IMR-90 (cell line): ENCODE data around the gene KCTD19. TPM values are rescaled to one million over a fixed set of nuclear protein-coding genes. Genes with fewer than 3 reads are reported as not detected.

Source experiments
- ATAC-seq: fragments of 200-7000 bp; cut with Tn5 transposase; 2 replicates; pipeline ENCODE4 v1.9.1; 2020; ENCODE audit warnings: low read depth, mild to moderate bottlenecking, moderate library complexity
- BruUV-seq: library from RNA; stranded (reverse); fragments of 400-500 nt; replicated peaks from 2 replicates; lab custom pipeline; 2021; lab: Mats Ljungman, UMichigan
- CTCF ChIA-PET: fragments of 300-600 bp; formaldehyde crosslinking; extraction: SDS; loops from one replicate; lab custom pipeline; 2021; ENCODE audit warnings: antibody characterized with exemption; lab: Yijun Ruan, JAX
- POLR2A ChIA-PET: fragments of 300-600 bp; sonication (Branson Sonifier 250); formaldehyde crosslinking; loops from one replicate; lab custom pipeline; 2022; ENCODE audit warnings: antibody characterized with exemption; ENCODE audit not compliant: unreplicated experiment; lab: Charles Lee
- DNase-seq: peaks from one replicate; pipeline ENCODE4 v3.0.0; 2013
- H2AFZ ChIP-seq: replicated peaks from 2 replicates; pipeline ENCODE3; 2013; ENCODE audit warnings: low read length, mild to moderate bottlenecking; ENCODE audit not compliant: poor library complexity
- H2AK5ac ChIP-seq: 2 replicates; pipeline ENCODE4 v1.6.1; 2013; ENCODE audit warnings: low read depth, low read length, inconsistent platforms
- H2AK9ac ChIP-seq: replicated peaks from 2 replicates; pipeline ENCODE3; 2013; ENCODE audit warnings: mild to moderate bottlenecking, low read depth, low read length, moderate library complexity; ENCODE audit not compliant: poor library complexity
- H2BK120ac ChIP-seq: 2 replicates; pipeline ENCODE4 v1.6.1; 2013; ENCODE audit warnings: low read depth, low read length, inconsistent platforms
- H2BK15ac ChIP-seq: 3 replicates; pipeline ENCODE4 v1.6.1; 2013; ENCODE audit warnings: low read depth, low read length, inconsistent platforms
- H2BK20ac ChIP-seq: 2 replicates; pipeline ENCODE4 v1.6.1; 2013; ENCODE audit warnings: low read depth, mild to moderate bottlenecking, inconsistent platforms, low read length, moderate library complexity
- H2BK5ac ChIP-seq: 2 replicates; pipeline ENCODE4 v1.6.1; 2013; ENCODE audit warnings: mild to moderate bottlenecking, low read depth, low read length, inconsistent platforms; ENCODE audit not compliant: poor library complexity, severe bottlenecking
- H3K14ac ChIP-seq: replicated peaks from 2 replicates; pipeline ENCODE4 v1.6.1; 2013; ENCODE audit warnings: low read depth, low read length, inconsistent platforms
- H3K18ac ChIP-seq: 2 replicates; pipeline ENCODE4 v1.6.1; 2013; ENCODE audit warnings: low read depth, low read length, control low read depth
- H3K23ac ChIP-seq: 2 replicates; pipeline ENCODE4 v1.6.1; 2013; ENCODE audit warnings: low read depth, low read length, inconsistent platforms
- H3K27ac ChIP-seq: 2 replicates; pipeline ENCODE4 v1.5.1; 2013; ENCODE audit warnings: mild to moderate bottlenecking, control low read depth, low read length; ENCODE audit not compliant: insufficient read depth
- H3K27me3 ChIP-seq: 2 replicates; pipeline ENCODE4 v1.6.1; 2013; ENCODE audit warnings: low read length; ENCODE audit not compliant: control insufficient read depth, insufficient read depth
- H3K36me3 ChIP-seq: 2 replicates; pipeline ENCODE4 v1.6.1; 2013; ENCODE audit warnings: low read length, mixed read lengths; ENCODE audit not compliant: control insufficient read depth, insufficient read depth
- H3K4ac ChIP-seq: 2 replicates; pipeline ENCODE4 v1.6.1; 2013; ENCODE audit warnings: low read depth, low read length, inconsistent platforms
- H3K4me1 ChIP-seq: 2 replicates; pipeline ENCODE4 v1.6.1; 2013; ENCODE audit warnings: low read length, mixed read lengths; ENCODE audit not compliant: control insufficient read depth, insufficient read depth
- H3K4me2 ChIP-seq: 2 replicates; pipeline ENCODE4 v1.6.1; 2013; ENCODE audit warnings: low read depth, mild to moderate bottlenecking, control low read depth, low read length, moderate library complexity
- H3K4me3 ChIP-seq: 2 replicates; pipeline ENCODE4 v1.5.1; 2013; ENCODE audit warnings: low read depth, mild to moderate bottlenecking, control low read depth, low read length, moderate library complexity; ENCODE audit not compliant: insufficient read depth
- H3K56ac ChIP-seq: 2 replicates; pipeline ENCODE4 v1.6.1; 2013; ENCODE audit warnings: low read length, inconsistent platforms; ENCODE audit not compliant: insufficient read depth; ENCODE audit errors: extremely low read depth
- H3K79me1 ChIP-seq, 2 experiments: 2 replicates each; pipeline ENCODE4 v1.6.1; 2013; ENCODE audit warnings: low read length in 2 of 2, inconsistent platforms in 1 of 2, low read depth in 1 of 2
- H3K9ac ChIP-seq: 2 replicates; pipeline ENCODE4 v1.6.1; 2013; ENCODE audit warnings: low read depth, low read length, control low read depth
- H3K9me1 ChIP-seq: 2 replicates; pipeline ENCODE4 v1.6.1; 2013; ENCODE audit warnings: low read length, inconsistent platforms; ENCODE audit not compliant: insufficient read depth
- H3K9me3 ChIP-seq: 2 replicates; pipeline ENCODE4 v1.6.1; 2013; ENCODE audit warnings: low read length; ENCODE audit not compliant: control insufficient read depth, insufficient read depth
- H4K20me1 ChIP-seq: 2 replicates; pipeline ENCODE4 v1.6.1; 2013; ENCODE audit warnings: low read length, inconsistent platforms; ENCODE audit not compliant: insufficient read depth
- H4K5ac ChIP-seq: 2 replicates; pipeline ENCODE4 v1.6.1; 2013; ENCODE audit warnings: mild to moderate bottlenecking, low read depth, low read length, control low read depth
- H4K8ac ChIP-seq, 2 experiments: 2 replicates each; pipeline ENCODE4 v1.6.1; 2013; ENCODE audit warnings: low read depth in 2 of 2, low read length in 2 of 2, control low read depth in 1 of 2, inconsistent platforms in 1 of 2
- H4K91ac ChIP-seq: 2 replicates; pipeline ENCODE4 v1.6.1; 2013; ENCODE audit warnings: low read depth, low read length, inconsistent platforms; ENCODE audit not compliant: insufficient read depth
- CEBPB ChIP-seq: IDR thresholded peaks from 2 replicates; pipeline ENCODE4 v1.6.1; 2012; ENCODE audit warnings: low read depth, low read length, improper control_type of control experiment
- USF2 ChIP-seq: fragments of 150-350 bp; IDR thresholded peaks from 2 replicates; pipeline ENCODE4 v1.6.1; 2017; ENCODE audit warnings: mild to moderate bottlenecking, antibody characterized with exemption, low read length, low read depth
- WGBS, 2 experiments: methylation state at CpG; one replicate each; pipeline versions ENCODE4 v1.1.5 to v1.1.7; 2013; ENCODE audit warnings: missing lambda C conversion rate in 2 of 2; ENCODE audit not compliant: insufficient read length in 1 of 2; ENCODE audit errors: extremely low coverage in 2 of 2; 5-methylcytosine and 5-hydroxymethylcytosine counted together
- dilution Hi-C: fragments of 300-500 bp; cut with HindIII; formaldehyde crosslinking; loops from one replicate; pipeline ENCODE4 v1.14.3; 2018; ENCODE audit warnings: low sequenced_read_pairs; ENCODE audit not compliant: unreplicated experiment
- in situ Hi-C: fragments of 300-500 bp; cut with MboI; formaldehyde crosslinking; loops from 3 replicates; pipeline ENCODE4 v1.14.3; 2019; ENCODE audit warnings: low sequenced_read_pairs, inconsistent platforms, mixed read lengths
- intact Hi-C: fragments of 100-400 bp; cut with micrococcal nuclease; formaldehyde crosslinking; loops from 2 replicates; pipeline ENCODE4 v1.10.0; 2022
- polyA plus RNA-seq, 3 experiments: library from polyadenylated mRNA; depleted of rRNA; stranded (reverse); fragments of >200 nt; gene quantifications; 2 replicates each; pipeline ENCODE4 v1.2.3, GENCODE V29; 2012; ENCODE audit warnings: low replicate concordance in 1 of 3
- total RNA-seq: library from RNA; depleted of rRNA; stranded (reverse); fragments of >200 nt; gene quantifications from 2 replicates; pipeline ENCODE4 v1.2.3, GENCODE V29; 2012

Gene KCTD19
- total and polyA plus RNA-seq, 2 of the 4 experiments (the other 2 are of a cell fraction) = under 0.01 to 0.07 TPM

DNA sequence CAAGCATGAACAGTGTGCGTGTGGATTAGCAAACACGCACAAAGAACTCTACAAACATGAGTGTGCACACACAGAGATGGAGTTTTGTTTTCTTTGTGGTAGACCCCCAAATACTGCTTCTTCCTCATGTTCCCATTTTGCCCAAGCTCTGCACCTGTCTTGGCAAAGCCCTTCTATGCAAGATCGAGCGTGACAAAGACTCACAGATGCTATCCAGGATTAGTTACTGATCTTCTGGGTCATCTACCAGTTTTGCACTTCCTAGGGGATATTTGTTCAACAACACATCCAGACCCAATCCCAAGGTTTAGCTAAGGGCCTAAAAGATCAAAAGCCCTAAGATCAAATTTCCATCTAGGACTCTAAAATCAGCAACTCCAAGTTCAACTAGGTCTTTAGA is 16.1 kb upstream of the KCTD19 start:
- in situ Hi-C loops = no loop called here
- H2BK15ac ChIP-seq = no peak overlapping the region
- H3K4me2 ChIP-seq = no peak overlapping the region
- DNase-seq = no peak
- no peak overlapping the region for H2AFZ ChIP-seq
- POLR2A ChIA-PET = interaction anchor here (0.5 kb wide), 1 partner anchor 130 kb away, joined by 3 read pairs; no protein-coding TSS in a partner anchor
- H4K91ac ChIP-seq = no peak overlapping the region
- no peaks in the 10 kb centered on the region for H4K20me1 ChIP-seq
- TF ChIP-seq CEBPB (no peak), USF2 (no peak)
- no peak overlapping the region for H2AK9ac ChIP-seq
- H2AK5ac ChIP-seq = no peak overlapping the region
- WGBS, 2 experiments = 100% methylated on average over 2 of the region's 4 CpGs; no CpG with 5 or more reads in 1 of the 2 experiments
- H3K23ac ChIP-seq = no peak overlapping the region
- H4K8ac ChIP-seq = no peak overlapping the region
- no peaks in the 10 kb centered on the region for H3K27me3 ChIP-seq
- H4K5ac ChIP-seq = no peak overlapping the region
- no peak overlapping the region for H2BK5ac ChIP-seq
- H3K4ac ChIP-seq = no peak overlapping the region
- H3K9me3 ChIP-seq = no peaks in the 10 kb centered on the region
- no TSS peak for BruUV-seq
- intact Hi-C loops = no loop called here
- no peak for ATAC-seq
- H2BK120ac ChIP-seq = no peak overlapping the region
- no peak overlapping the region for H2BK20ac ChIP-seq
- dilution Hi-C loops = no loop called here
- H3K27ac ChIP-seq = no peak overlapping the region
- no peak overlapping the region for H3K4me3 ChIP-seq
- no peak overlapping the region for H3K56ac ChIP-seq
- H3K36me3 ChIP-seq = no peaks in the 10 kb centered on the region
- no peaks in the 10 kb centered on the region for H3K4me1 ChIP-seq
- no peak overlapping the region for H3K9ac ChIP-seq
- H3K9me1 ChIP-seq = no peaks in the 10 kb centered on the region
- no peak overlapping the region for H3K18ac ChIP-seq
- H3K14ac ChIP-seq = no peak overlapping the region
- CTCF ChIA-PET = no interaction called here
- H3K79me1 ChIP-seq = no peaks in the 10 kb centered on the region
